CD4-positive, CD25-positive, alpha-beta regulatory T cell (primary cell): ENCODE data around the gene NBPF15. TPM values are rescaled to one million over a fixed set of nuclear protein-coding genes. Genes with fewer than 3 reads are reported as not detected.
"Not testable (repeated sequence)": the region's sequence is repeated elsewhere in the genome, so short reads cannot be mapped to it uniquely, and the experiment has no call there.

Experiments used
- ATAC-seq, 2 donors: fragments of 150-1000 bp; cut with Tn5 transposase; one replicate each; pipeline ENCODE4 v1.10.0; 2021; ENCODE audit warnings: low read depth in 2 of 2, moderate number of reproducible peaks in 2 of 2, moderate library complexity in 1 of 2
- DNase-seq, 3 donors: peaks; one replicate each; pipeline versions ENCODE4 v3.0.0 to v3.0.0-alpha.2; 2012 to 2022; ENCODE audit warnings: mixed read lengths in 1 of 3
- H3K27ac ChIP-seq: one replicate; pipeline ENCODE4 v1.7.0; 2013; ENCODE audit warnings: mild to moderate bottlenecking, low read length; ENCODE audit not compliant: insufficient read depth, poor library complexity, severe bottlenecking
- H3K27me3 ChIP-seq: one replicate; pipeline ENCODE4 v1.7.0; 2013; ENCODE audit warnings: low read length; ENCODE audit not compliant: control insufficient read depth, insufficient read depth
- H3K36me3 ChIP-seq: one replicate; pipeline ENCODE4 v1.7.0; 2013; ENCODE audit warnings: mild to moderate bottlenecking, low read length, moderate library complexity; ENCODE audit not compliant: control insufficient read depth, insufficient read depth
- H3K4me1 ChIP-seq: 2 replicates; pipeline ENCODE4 v1.7.0; 2013; ENCODE audit warnings: mild to moderate bottlenecking, low read length; ENCODE audit not compliant: insufficient read depth, control insufficient read depth, poor library complexity, severe bottlenecking
- H3K4me3 ChIP-seq: one replicate; pipeline ENCODE4 v1.7.0; 2013; ENCODE audit warnings: low read depth, mild to moderate bottlenecking, low read length, moderate library complexity
- H3K9me3 ChIP-seq, 2 experiments: 1 replicate in 1 of 2; 2 replicates in 1 of 2; pipeline ENCODE4 v1.7.0; 2013; ENCODE audit warnings: low read length in 2 of 2, mild to moderate bottlenecking in 1 of 2, moderate library complexity in 1 of 2; ENCODE audit not compliant: control insufficient read depth in 2 of 2
- H3K27ac Mint-ChIP-seq, 3 donors: one replicate each; pipeline ENCODE4 v1.8.0; 2020 to 2022; ENCODE audit warnings: mild to moderate bottlenecking in 3 of 3, mixed read lengths in 3 of 3, moderate library complexity in 2 of 3
- H3K27me3 Mint-ChIP-seq: one replicate; pipeline ENCODE4 v1.8.0; 2022; ENCODE audit warnings: mild to moderate bottlenecking, mixed read lengths
- H3K36me3 Mint-ChIP-seq: one replicate; pipeline ENCODE4 v1.8.0; 2020; ENCODE audit warnings: mixed read lengths
- H3K4me1 Mint-ChIP-seq, 4 donors: one replicate each; pipeline ENCODE4 v1.8.0; 2020 to 2022; ENCODE audit warnings: mixed read lengths in 4 of 4, mild to moderate bottlenecking in 1 of 4
- H3K4me3 Mint-ChIP-seq, 4 donors: one replicate each; pipeline ENCODE4 v1.8.0; 2020 to 2022; ENCODE audit warnings: mild to moderate bottlenecking in 4 of 4, mixed read lengths in 4 of 4, moderate library complexity in 3 of 4
- H3K9me3 Mint-ChIP-seq, 7 donors: one replicate each; pipeline ENCODE4 v1.8.0; 2020 to 2022; ENCODE audit warnings: mixed read lengths in 7 of 7, mild to moderate bottlenecking in 3 of 7, moderate library complexity in 2 of 7
- polyA plus RNA-seq, 4 donors: library from polyadenylated mRNA; unstranded; fragments of 300-500 nt; fragmentation: Illumina TruSeq; gene quantifications; one replicate each; pipeline ENCODE4 v1.2.3, GENCODE V29; 2021
- total RNA-seq: library from RNA; stranded (reverse); gene quantifications from one replicate; pipeline ENCODE4 v1.2.3, GENCODE V29; 2022

Gene NBPF15
- total and polyA plus RNA-seq, 5 donors from 2014 or later = 22.5 to 153 (median 26.0) TPM

GRCh38 chr1:144471434-144471833 is 10.0 kb upstream of the NBPF15 start:
- H3K36me3 Mint-ChIP-seq, H3K9me3 Mint-ChIP-seq, H3K36me3 ChIP-seq, H3K27ac ChIP-seq, H3K4me3 Mint-ChIP-seq, H3K4me1 Mint-ChIP-seq, H3K4me3 ChIP-seq, H3K4me1 ChIP-seq, H3K27ac Mint-ChIP-seq, H3K27me3 Mint-ChIP-seq, ATAC-seq, H3K27me3 ChIP-seq, DNase-seq, H3K9me3 ChIP-seq: not testable (repeated sequence)

- Mint-ChIP-seq H3K4me3 (peak overlapping the region; percentile 95 to 100 (median 98)), H3K27ac (peak overlapping the region in 1 of 3 donors; percentile 93)
- H3K36me3 Mint-ChIP-seq, H3K27me3 ChIP-seq, H3K27me3 Mint-ChIP-seq, ATAC-seq, H3K36me3 ChIP-seq, H3K4me1 Mint-ChIP-seq, H3K9me3 ChIP-seq, H3K4me1 ChIP-seq, H3K9me3 Mint-ChIP-seq, DNase-seq, H3K4me3 ChIP-seq, H3K27ac ChIP-seq: not testable (repeated sequence)
Observed at GRCh38 chr1:144461778-144462177, 309 bp upstream of the NBPF15 start.

GRCh38 chr1:144460686-144461085 is 783 bp downstream of the NBPF15 start:
- not testable (repeated sequence) for H3K4me1 Mint-ChIP-seq, H3K27ac ChIP-seq, H3K27me3 Mint-ChIP-seq, H3K9me3 Mint-ChIP-seq, H3K36me3 ChIP-seq, H3K4me1 ChIP-seq, H3K36me3 Mint-ChIP-seq, H3K9me3 ChIP-seq, H3K27me3 ChIP-seq
- DNase-seq = peak in 1 of 3 donors; percentile 26
- peak overlapping the region in 2 of 3 donors; percentile 20 to 93 for H3K27ac Mint-ChIP-seq
- ATAC-seq = peak; percentile 52 to 56
- peak overlapping the region; percentile 95 to 100 (median 98) for H3K4me3 Mint-ChIP-seq
- peak overlapping the region; percentile 51 for H3K4me3 ChIP-seq

GRCh38 chr1:144442402-144442801 is 19.1 kb downstream of the NBPF15 start:
- not testable (repeated sequence) for H3K4me3 ChIP-seq, ATAC-seq

GRCh38 chr1:144439737-144440136 is 21.7 kb downstream of the NBPF15 start:
- not testable (repeated sequence) for H3K9me3 Mint-ChIP-seq, H3K4me3 Mint-ChIP-seq, H3K4me1 ChIP-seq, H3K36me3 Mint-ChIP-seq, H3K27ac ChIP-seq, H3K27me3 Mint-ChIP-seq, H3K4me3 ChIP-seq, H3K27me3 ChIP-seq, ATAC-seq, H3K36me3 ChIP-seq, H3K9me3 ChIP-seq, DNase-seq, H3K4me1 Mint-ChIP-seq, H3K27ac Mint-ChIP-seq

More at GRCh38 chr1:144442402-144442801, 19.1 kb downstream of the NBPF15 start:
- not testable (repeated sequence) for H3K4me1 Mint-ChIP-seq, H3K27me3 Mint-ChIP-seq, H3K4me1 ChIP-seq, H3K27ac Mint-ChIP-seq, H3K9me3 ChIP-seq, H3K36me3 Mint-ChIP-seq, DNase-seq, H3K27me3 ChIP-seq, H3K27ac ChIP-seq, H3K36me3 ChIP-seq, H3K4me3 Mint-ChIP-seq, H3K9me3 Mint-ChIP-seq

- ATAC-seq, H3K4me3 ChIP-seq: not testable (repeated sequence)
- H3K27ac Mint-ChIP-seq = peak overlapping the region; percentile 90 to 98 (median 95)
Observed at GRCh38 chr1:144418891-144419694, 42.4 kb downstream of the NBPF15 start.

GRCh38 chr1:144413404-144414118 is 47.9 kb downstream of the NBPF15 start:
- ATAC-seq, H3K9me3 ChIP-seq, H3K36me3 Mint-ChIP-seq, DNase-seq, H3K9me3 Mint-ChIP-seq, H3K4me1 ChIP-seq, H3K27me3 ChIP-seq, H3K4me1 Mint-ChIP-seq, H3K27me3 Mint-ChIP-seq, H3K36me3 ChIP-seq: not testable (repeated sequence)
- Histone ChIP-seq H3K27ac (peak overlapping the region; percentile 65), H3K4me3 (peak overlapping the region; percentile 80)
- Mint-ChIP-seq H3K4me3 (peak overlapping the region; percentile 84 to 96 (median 93)), H3K27ac (peak overlapping the region; percentile 97 to 100 (median 99))

More at GRCh38 chr1:144418891-144419694, 42.4 kb downstream of the NBPF15 start:
- not testable (repeated sequence) for H3K9me3 Mint-ChIP-seq, H3K36me3 Mint-ChIP-seq, H3K27me3 ChIP-seq, H3K4me1 Mint-ChIP-seq, H3K9me3 ChIP-seq, H3K27ac ChIP-seq, H3K27me3 Mint-ChIP-seq, H3K4me1 ChIP-seq
- peak; percentile 40 to 72 (median 48) for DNase-seq
- H3K4me3 Mint-ChIP-seq = peak overlapping the region; percentile 86 to 98 (median 94)
- peaks cover 11% of the 10 kb centered on the region for H3K36me3 ChIP-seq
